GM10847 (cell line): ENCODE data around the gene ARL15.

Experiments
- POLR2A ChIP-seq: IDR thresholded peaks from 2 replicates; pipeline ENCODE4 v1.6.1; 2011; ENCODE audit not compliant: insufficient read length; ENCODE audit errors: extremely low read depth

The ARL15 gene

DNA sequence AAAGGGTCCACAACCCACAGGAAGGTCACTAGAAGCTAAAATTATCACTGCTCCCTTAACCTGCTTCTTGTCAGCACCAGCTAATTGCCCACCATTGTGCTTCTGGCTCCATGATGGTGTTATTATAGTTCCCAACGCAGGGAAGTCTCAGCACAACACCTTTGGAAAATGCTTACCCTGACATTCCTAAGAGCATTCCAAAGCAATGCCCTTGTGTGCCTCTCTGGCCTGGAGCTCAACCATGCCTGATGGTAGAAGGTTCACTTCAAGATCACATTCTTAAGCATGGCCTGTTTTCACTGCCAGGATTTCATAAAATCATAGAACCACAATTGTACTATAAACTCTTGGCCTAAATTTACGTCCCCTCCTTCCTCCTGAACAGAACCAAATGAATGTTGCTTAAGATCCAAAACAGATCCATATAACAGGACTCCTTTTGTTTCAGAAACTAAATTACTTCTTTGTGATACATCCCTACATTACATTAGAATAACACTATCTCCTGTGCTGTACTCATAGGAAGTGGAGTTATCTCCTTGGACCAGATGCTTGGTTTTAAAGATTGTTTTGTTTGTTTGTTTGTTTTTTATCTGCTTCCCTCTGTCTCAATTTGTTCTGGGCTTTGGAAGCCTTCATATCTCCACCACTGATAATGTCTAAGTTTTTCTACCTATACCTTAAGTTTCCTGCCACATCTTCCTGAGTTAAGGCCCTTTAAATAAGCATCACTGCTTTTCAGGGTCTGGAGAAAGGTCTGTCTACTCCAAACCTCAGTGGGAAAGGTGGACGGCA is 32.1 kb downstream of the ARL15 start:
- TF ChIP-seq POLR2A = no peak

DNA sequence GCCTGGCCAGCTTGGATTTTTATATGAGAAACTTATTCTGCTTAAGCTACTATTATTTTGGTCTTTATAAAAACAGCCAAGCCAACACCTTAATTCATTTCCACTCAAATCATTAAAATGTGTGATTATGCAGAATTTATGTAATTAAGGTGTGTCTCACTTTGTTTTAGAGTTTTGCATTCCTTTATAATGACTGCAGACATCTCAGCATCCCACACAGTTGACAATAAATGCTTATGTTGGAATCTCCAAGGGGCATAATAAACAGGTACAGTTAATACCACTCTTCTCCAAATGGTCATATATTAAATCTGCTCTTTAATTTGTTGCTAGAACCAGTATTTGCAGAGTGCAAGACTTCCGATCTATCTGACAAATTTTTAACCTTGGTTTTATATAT is 34.3 kb downstream of the ARL15 start:
- no peak for TF ChIP-seq POLR2A

DNA sequence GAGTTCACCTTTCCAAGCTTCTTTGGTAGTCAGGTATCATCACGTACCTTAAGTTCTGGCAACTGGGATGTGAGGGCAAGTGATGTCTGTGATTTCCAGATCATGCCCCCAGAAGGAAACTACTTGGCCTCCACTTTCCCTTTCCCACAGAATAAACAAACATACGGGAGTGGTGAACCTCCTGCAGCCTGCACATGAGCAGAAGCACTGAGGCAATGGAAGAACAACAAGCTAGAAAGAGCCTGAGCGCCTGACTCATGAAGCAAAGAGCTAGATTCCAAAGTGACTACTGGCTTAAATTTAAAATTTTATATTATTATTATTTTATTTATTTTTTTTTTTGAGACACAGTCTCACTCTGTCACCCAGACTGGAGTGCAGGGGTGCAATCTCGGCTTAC is 35.0 kb downstream of the ARL15 start:
- TF ChIP-seq POLR2A = no peak

DNA sequence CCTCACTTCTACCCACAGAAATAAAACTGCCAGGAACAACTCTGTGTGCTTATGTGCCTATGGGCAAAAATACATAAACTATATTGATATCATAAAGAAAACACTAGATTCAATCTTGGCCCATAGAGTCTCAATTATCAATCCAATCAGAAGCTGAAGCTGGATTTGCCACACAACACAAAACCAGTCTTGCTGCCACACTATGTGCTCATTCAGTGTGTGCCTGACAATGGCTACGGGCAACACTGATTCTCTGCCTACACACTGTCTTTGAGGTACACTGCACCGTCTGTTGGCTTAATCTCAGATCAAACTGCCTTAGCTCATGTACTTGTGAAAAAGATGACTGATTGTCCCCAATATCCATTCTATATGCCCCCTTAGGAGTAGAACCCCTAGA is 35.4 kb downstream of the ARL15 start:
- no peak for TF ChIP-seq POLR2A

DNA sequence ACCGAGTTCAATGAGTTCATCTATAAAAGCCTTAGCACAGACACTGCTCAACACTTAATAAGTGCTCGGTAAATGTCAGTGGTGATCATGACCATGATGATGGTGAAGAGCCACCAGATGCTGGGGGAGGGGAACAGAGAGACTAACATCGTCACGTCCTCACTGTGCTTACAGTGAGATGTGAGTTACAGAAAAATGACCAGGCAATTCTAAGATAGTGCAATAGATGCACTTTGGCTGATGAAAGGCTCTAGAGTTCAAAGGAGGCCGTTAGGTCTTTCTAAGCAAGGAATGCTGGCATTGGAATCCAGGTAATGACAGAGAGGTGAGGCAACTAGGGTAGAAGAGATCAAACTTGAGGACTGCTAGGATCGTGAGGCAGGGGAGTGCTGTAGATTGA is 36.7 kb downstream of the ARL15 start:
- TF ChIP-seq POLR2A = no peak

DNA sequence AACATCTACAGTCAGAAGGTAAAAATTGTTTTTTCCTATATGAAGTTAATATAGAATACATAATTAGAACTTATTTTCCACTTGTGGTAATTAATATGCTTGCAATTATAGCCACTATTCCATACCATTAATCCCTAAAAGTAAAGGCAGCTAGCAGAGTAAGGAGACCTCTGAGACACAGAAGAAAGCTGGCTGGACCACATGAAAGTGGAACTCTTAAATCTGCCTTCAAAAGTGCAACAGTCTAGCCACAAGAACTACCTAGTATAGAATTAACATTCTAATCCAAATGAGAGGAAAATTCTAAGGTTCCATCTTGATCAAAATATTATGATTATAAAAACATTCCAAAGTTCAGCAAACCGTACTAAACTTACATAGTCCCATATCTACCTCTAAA is 37.6 kb downstream of the ARL15 start:
- TF ChIP-seq POLR2A = no peak

DNA sequence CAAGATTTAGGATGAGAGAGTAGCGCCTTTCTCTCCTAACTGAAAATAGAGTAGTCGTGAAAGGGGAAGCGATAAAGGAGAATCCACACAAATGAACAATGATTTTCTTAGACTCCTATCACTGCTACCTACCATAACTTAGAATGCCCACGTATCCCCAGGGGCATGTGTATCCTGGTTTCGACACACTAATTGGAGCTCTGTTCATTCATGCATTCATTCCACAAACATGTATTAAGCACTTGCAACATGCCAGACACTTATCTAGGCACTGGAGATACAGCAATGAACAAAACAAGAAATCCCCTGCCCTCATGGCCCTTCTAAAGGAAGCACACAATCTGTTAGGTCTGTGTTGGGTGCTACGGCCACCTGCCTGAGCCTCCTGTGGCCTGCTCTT is 40.0 kb downstream of the ARL15 start:
- no peak for TF ChIP-seq POLR2A

DNA sequence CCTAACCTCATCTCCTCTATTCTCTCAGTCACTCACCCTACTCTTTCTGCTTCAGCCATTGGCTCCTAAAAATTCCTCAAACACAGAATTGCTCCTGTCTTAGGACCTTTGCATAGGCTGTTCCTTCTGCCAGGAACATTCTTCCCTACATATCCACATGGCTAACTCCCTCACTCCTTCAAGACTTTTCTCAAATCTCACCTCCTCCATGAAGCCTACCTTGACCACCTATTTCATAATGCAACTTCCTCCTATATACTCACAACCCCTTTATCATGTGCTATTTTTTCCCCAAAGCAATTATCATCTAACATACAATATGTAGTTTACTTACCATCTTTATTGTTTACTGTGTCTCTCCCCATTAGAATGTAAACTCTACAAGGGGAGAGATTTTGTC is 45.8 kb downstream of the ARL15 start:
- TF ChIP-seq POLR2A = no peak

DNA sequence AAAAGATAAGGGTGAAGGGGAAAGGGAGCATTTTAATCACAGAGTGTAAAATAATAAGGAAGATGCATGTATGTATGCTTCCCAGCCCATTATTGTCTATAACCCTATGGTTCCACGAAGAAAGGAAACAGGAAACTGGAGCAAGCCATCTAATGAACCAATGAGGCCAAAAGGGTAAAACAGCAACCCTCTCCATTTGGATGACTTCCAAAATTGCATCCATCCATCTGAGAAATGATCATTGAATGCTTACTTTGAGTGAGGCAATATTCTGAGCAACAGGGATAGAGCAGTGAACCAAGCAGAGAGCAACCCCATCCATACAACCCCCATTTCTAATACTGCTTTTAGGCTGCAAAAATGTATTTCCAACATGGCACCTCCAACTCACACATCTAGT is 46.9 kb downstream of the ARL15 start:
- TF ChIP-seq POLR2A = no peak

DNA sequence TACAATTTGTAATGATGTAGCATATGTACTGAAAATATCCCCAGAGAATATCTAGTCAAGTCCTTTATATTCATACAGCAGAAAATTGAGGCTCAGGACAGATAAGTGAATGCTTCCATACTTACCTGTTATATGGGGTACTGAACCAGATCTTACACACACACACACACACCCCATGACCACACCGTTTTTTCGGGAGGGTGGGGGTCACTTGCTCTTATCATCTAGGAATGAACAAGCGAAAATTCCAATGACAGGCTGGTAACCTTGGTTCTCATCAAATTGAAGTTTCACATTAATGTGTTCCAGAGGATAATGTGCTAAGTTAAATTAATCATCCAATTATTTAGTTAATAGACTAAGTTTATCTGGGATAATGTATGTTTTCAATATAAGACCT is 48.8 kb downstream of the ARL15 start:
- TF ChIP-seq POLR2A = no peak

DNA sequence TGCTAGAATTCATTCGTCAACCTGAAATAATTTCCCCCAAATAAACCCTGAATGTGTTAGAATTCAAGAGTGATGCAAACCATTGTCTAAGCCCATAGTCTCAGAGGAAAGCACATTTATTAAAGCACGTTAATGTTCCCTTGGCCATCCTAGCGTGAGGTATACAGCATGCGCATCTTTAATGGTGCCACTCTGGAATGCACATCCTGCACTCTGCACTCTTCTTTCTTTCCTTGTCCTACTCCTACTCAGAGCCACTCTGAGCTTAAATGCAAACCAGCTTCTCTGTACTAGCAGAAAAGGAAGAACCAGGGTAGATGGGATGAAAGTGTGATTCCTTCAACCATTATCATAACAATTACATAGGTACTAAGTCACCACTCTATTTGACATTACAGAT is 50.4 kb downstream of the ARL15 start:
- no peak for TF ChIP-seq POLR2A

DNA sequence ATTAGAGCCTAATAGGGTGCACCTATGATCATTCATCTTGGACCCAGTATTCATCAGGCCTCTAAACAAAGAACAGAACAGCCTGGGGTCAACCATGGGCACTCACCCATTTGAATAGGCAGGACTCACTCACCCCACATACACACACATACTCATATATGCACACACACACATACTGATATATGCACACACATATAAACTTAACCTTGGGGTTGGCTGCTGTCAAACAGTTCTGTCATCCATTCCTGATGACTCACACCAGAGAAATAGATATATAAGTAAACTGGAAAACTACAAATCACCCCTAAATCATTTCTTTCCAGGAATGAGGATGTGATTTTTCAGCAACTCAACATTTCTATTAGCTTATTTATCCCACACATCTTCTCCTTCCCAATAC is 51.3 kb downstream of the ARL15 start:
- TF ChIP-seq POLR2A = no peak

DNA sequence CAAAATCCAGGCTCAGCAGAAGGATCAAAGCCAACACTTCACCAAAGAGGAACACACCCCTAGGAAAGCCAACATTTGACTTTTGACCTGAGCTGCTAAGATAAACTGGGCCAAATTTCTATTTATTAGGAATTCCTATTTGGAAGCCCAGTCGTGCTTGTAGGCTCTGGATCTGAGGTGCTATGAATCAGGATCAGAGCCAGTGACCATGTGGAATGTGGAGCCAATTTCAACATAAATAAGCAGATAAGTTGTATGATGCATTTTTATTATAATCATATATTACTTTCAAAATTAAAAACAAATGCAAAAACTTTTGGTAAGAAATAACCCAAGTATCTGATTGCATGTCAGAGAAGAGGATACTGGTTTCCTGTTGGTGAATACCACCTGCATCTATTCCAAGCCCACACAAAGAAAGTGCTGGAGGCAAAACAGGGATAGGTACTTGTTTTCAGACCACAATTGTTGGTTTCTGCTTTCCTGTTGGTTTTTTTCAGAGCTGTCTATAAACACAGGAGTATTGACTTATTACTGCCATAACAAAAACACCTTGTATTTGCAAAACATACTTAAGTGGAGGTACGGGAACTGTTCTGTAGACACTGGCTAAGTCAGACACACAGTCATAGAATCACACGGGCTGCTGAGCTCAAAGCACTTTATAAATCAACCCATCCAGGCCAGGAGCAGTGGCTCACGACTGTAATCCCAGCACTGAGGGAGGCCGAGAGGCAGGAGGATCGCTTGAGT is 52.8 kb downstream of the ARL15 start:
- TF ChIP-seq POLR2A = no peak

DNA sequence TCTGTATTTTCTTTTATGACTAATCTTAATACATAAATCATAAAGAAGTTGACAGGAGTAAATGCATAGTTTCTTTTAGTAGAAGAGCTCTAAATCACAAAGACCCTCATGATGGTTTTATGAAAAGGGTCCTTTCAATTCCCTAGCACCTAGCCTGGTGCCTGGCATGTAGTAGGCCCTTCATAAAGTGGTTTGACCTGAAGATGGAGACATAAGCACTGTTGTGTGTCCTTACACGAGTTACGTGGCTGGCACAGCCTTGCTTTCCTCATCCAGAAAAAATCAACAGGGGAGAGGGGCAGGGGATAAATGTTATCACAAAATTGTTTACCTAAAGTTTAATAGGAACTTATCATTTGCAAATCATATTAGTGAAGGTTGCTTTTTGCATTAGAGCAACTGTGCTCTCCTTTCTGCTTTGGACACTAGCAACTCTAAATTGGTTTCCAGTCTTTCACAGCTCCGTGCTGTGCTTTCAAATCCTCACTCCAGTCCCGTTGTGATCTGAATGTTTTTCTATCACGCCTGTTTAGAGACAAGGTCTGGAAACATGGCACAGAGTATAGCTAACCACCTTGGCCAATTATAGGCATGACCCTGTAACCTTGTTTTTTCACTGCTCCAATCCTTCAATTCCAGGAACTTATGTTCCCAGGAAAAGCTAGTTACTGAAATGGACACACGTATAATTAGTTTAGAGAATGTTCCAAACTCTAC is 55.7 kb downstream of the ARL15 start:
- no peak for TF ChIP-seq POLR2A

DNA sequence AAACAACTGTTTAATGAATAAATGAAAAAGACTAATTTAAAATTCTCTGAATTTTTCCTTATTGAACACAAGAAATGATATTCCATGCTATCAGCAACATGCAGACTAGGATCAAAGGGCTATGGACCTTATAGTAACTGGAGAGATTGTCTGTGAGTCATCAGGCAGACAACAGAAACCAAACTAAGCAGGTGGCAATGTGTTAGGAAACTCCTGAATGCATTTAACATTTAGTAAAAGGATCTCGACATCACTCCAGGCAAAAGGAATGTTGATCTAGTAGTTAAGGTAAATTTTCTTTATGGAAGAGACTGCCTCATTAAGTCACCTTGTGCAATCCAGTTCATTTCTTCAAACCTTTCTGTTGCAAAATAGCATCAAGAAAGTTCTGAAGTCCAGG is 58.4 kb downstream of the ARL15 start:
- TF ChIP-seq POLR2A = no peak
